Measurements from ENCODE around the gene MGA.

GRCh38 chr15:41655716-41656115 lies 4.5 kb upstream of the MGA start:
- TF ChIP-seq, protein P1, sequence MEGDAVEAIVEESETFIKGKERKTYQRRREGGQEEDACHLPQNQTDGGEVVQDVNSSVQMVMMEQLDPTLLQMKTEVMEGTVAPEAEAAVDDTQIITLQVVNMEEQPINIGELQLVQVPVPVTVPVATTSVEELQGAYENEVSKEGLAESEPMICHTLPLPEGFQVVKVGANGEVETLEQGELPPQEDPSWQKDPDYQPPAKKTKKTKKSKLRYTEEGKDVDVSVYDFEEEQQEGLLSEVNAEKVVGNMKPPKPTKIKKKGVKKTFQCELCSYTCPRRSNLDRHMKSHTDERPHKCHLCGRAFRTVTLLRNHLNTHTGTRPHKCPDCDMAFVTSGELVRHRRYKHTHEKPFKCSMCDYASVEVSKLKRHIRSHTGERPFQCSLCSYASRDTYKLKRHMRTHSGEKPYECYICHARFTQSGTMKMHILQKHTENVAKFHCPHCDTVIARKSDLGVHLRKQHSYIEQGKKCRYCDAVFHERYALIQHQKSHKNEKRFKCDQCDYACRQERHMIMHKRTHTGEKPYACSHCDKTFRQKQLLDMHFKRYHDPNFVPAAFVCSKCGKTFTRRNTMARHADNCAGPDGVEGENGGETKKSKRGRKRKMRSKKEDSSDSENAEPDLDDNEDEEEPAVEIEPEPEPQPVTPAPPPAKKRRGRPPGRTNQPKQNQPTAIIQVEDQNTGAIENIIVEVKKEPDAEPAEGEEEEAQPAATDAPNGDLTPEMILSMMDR (IDR thresholded peaks at IDR 0.05; ENCODE audit: insufficient read depth, low read depth, low read length) = no peak
- no peak for TF ChIP-seq EZH2 (IDR thresholded peaks at IDR 0.05; ENCODE audit: insufficient read depth, low read length)

Data from astrocyte (in vitro differentiated cells and primary cell).